GM21447 (cell line): ENCODE results near the gene ANLN.

Source experiments
- ATAC-seq: cut with Tn5 transposase; IDR thresholded peaks from one replicate; pipeline ENCODE4 v1.9.1; 2021; ENCODE audit not compliant: unreplicated experiment

The ANLN gene

DNA sequence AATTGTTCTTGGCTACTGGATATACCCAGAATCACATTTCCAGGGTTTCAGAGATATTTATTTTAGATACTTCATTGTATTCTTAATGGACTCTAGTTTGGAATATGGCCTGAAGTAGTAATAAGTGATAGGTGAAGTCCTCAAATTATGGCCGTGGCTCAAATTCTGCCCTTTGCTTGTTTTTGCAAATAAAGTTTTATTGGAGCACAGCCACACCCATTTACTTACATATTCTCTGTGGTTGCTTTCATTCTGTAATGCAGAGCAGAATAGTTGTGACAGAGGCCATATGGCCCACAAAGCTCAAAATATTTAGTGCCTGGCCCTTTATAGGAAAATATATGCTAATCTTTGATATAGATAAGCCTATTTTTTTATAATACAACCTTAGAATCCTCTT, 19.5 kb downstream of the ANLN start:
- ATAC-seq = no peak

DNA sequence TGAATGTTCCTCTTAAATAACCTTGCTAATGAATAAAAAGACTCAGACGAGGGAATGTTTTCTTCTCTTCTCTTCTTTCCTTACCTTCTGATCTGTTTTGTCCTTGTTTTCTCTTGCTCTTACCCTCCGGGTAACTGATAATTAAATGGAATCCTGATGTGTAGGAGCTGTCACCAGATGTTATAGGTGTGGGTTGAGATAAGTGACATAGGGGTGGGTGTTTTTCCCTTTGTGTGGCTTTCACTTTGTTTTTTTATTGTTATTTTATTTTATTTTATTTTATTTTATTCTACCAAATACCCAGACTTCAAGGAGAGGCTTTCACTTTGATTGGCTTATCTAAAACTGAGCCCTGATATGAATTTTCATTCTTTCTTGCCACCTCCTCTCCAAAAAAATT, 25.5 kb downstream of the ANLN start:
- no peak for ATAC-seq

DNA sequence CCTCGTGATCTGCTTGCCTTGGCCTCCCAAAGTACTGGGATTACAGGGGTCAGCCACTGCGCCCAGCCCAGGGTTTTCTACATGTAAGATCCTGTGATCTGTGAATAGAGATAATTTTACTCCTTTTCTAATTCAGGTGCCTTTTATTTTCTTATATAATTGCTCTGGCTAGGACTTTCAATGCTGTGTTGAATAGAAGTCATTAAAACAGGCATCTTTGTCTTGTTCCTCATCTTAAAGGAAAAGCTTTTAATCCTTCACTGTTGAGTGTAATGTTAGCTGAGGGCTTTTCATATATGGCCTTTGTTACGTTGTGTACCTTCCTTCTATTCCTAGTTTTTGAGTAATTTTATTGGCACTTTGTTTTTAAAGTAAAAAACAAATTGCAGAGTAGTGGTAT, 26.6 kb downstream of the ANLN start:
- no peak for ATAC-seq

DNA sequence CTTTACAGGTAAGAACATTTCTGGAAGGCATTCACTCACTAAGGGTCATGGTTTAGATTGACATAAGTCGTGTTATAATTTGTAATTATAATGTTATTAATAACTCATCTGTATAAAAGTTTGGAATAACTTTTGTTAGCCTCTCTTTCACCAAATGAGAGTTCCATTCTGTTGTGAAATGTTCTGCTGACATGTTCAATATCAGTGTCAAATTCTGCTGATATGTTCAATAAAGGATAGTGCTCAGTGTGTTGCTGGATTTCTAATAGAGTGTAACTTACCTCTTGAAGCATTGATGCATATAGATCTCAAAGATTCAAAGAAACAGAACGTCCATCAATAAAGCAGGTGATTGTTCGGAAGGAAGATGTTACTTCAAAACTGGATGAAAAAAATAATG, 30.6 kb downstream of the ANLN start:
- ATAC-seq = no peak

DNA sequence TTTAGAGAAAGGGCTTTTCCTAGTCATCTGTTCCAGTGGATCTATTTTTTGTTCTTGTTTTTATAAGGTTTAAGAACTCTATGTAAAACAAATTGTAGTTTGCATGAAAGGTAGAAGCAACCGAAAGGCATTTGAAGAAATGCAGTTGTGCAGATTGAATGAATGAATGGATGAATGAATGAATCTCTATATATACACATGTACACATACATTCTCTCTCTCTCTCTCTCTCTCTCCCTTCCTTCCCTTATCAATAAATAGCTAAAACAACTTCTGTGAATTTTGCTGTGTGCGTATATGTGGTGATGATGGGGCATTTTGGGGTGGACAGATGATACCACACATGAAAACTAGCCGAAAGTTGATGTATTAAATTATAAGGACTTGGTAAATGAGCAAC, 32.4 kb downstream of the ANLN start:
- no peak for ATAC-seq

DNA sequence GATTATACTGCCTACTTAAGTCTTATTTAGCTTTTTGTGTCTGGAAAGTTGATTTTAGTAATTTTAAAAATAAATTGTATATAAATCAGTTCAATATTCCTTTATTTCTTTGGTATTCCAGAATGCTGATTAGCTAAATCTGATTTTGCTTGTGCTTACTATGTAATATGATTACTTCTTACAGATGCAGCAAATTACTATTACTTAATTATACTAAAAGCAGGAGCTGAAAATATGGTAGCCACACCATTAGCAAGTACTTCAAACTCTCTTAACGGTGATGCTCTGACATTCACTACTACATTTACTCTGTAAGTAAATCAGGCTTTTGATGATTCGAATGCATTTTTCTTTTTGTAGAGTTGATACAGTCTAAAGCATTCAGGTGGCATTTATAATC, 34.0 kb downstream of the ANLN start:
- no peak for ATAC-seq

DNA sequence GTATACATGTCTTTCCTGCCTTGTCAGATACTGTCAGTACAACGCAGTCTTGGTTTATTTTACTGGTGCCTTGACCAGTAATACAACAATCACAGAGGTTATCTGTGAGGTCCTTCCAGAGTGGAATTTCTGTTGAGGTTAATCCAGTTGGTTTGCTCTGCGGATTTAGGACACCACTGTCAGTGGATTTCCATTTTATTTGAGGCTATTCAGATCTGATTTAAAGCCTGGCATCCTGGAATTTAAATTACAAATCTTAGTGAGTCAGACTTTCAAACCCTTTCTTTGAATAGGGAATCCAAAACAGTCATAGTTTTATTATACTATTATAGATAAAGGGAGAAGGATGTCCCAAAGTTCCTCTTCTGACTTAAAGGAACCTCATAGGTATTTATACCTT, 40.5 kb downstream of the ANLN start:
- ATAC-seq = no peak

DNA sequence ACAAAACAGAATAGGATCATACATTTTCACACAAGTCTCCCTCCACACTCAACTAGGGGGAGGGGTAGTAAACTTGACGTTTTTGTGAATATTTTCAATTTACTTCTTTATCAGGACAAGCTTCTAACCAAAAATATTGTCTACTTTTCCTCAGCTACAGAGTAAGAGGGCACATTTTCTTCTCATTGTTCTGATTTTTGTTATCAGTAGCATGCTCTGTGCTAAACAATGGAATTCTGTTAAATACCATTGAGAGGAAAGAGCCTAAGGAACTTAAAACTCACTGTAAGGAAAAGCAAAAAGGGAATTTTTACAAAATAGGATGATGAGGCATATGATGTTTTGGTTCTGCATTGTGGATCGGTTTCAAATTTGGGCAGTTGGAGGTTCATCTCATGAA, 41.2 kb downstream of the ANLN start:
- ATAC-seq = no peak

DNA sequence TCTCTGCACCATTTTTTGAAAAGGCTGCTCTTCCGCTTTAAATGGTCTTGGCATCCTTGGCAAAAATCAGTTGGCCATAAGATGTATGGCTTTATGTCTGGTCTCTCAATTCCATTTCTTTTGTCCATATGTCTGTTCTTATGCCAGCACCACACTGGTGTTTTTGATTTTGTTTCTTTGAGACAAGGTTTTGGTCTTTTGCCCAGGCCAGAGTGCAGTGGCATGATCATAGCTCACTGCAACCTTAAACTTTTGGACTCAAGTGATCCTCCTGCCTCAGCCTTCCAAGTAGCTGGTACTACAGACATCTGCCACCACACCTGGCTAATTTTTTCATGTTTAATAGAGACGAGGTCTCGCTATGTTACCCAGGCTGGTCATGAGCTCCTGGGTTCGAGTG, 48.5 kb downstream of the ANLN start:
- ATAC-seq = no peak

DNA sequence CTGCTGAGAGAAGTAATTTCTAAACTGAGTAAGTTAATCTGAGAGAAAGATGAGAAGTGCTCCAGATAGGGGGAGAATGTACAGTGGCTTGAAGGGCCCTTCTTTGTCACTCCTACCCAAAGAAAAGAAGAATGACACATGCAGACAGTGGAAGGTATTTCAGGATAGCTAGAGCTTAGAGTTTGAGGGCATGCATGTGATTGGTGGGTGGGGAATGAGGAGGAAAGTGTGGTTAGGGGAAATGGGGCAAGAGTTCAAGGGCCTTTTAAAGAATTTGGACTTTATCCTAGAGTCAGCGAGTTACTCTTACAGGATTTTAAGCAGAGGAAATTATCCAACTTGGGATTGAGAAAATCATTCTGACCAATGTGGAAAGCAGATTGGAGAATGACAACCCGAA, 50.0 kb downstream of the ANLN start:
- no peak for ATAC-seq

DNA sequence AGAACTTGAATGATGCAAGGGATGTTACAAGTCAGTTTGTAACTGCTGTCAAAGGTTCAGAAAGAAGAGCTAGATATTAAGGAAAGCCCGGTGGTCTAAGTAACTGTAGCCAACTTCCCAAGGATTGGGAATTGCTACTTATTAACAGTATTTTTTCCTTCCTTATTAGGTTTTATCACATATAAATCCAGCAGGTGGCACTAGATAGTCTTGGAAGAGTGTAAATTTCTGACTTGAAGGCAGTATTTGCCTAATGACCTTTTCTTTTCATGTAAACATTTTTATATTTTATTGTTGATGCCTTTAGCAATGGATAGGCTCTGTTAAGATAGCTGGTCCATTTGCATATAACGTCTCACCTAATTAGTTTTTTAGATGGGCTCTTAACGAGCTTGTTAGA, 51.2 kb downstream of the ANLN start:
- no peak for ATAC-seq

DNA sequence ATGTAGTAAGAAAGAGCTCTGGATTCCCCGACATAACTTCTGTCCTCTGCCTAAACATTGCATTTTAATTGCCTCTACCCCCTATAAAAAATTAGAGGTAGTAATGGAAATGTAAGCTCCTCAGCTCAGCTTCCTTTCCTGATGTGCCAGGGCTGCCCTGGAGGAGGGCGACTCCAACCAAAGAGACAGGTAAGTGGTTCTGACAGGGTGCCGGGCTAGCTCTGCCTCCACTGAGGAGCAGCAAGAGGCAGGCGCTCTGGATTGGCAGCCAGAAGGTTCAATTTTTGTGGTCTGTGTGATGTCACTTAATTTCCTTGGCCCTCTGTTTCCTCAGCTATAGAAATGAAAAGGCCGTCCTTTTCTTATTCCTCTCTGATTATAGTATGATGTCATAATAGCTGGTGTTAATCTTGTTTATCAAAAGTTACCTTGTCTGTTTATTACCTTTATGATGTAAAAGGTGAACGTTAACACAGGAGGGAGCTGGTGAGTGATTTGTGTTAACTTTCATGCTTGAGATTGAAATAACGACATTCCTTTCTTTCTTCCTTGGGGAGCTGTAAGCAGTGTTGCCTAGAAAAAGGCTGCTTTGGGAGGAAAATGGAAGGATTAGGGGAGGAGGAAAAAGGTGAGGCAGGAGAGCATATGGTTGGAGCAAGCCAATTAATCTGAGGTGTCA, 51.8 kb downstream of the ANLN start:
- ATAC-seq = no peak

DNA sequence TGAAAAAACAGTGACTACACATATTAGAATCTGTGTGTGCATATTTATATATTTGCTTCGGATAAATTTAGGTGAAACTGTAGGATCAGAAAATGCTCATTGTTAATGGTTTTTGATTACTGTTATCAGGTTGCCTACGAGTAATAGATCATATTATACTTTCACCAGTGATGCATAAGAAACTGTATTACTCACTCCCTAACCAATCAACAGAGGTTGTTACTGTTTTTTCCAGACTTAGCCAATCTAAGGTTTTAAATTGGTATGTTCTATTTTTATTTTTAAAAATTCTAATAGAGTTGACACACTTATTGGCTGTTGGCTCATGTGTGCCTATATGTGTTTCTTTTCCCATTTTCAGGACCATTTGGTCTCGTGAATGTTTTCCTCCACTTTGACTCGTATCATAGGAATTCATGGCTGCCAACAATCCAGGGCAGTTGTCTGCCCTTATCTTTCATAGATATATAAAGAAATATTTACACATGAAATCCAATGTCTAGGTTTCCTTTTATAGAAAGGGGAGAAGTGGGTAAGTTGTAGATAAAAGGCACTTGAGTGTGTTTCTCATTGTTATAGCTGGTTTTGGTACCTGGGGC, 59.2 kb downstream of the ANLN start:
- ATAC-seq = no peak

DNA sequence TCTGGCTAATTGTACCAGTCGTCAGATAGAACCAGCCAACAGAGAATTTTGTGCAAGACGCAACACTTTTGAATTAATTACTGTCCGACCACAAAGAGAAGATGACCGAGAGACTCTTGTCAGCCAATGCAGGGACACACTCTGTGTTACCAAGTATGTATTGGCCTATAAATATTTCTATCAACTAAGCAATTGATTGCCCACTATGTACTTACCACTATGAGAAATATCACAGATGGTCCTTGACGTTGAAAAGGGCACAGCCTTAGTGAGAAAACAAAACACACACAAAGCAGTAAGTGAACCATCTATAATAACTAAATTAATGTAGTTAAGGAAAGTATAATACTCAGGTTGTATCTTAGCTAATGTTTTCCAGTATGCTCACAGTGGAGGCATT, 60.0 kb downstream of the ANLN start:
- ATAC-seq = no peak

DNA sequence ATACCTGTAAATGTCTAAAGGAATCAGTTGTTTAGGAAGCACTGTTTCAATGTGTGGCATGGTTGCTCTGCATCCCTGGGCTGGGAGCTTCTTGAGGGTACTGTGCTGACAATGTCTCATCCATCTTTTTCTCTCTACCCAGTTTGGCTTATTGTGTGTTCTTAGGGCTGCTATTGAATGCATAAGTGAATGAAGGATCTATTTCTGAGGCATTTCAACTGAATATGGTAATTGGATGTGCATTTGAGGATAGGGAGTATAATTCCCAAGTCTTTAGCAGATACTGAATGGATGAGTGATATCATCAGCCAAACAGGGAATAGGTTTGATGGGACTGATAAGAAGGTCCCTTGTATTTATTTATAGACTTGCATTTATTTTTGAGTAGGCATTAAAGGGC, 64.1 kb downstream of the ANLN start:
- ATAC-seq = no peak

DNA sequence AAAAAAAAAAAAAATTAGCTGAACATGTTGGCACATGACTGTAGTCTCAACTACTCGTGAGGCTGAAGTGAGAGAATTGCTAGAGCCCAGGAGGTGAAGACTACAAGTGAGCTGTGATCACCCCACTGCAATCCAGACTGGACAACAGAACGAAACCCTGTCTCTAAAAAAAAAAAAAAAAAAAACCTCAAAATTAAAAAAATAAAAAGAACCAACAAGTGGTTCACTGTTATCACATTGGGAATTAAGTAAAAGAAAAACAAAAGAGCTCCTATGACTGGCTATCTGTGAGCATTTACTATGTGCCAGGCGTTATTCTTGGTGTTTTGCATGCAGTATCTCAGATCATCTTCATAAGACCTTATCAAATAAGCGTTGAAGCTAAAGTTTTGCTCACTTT, 66.0 kb downstream of the ANLN start:
- no peak for ATAC-seq

DNA sequence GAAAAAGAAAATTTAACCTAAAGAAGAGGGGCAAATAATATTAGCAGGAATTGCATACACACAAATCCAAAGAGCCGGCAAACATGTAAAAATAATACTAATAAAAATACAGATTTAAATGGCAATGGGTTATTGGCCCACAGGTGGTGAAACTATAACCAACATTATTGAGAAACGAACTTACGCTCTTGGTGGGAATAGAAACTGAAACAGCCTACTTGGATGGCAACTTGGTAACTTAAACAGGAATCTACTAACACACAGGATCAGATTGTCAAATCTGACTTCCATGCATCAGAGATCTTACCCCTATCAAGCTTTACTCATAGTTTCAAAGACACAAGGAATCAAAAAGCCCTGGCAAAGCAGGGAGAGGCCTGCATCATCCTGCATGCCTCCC, 66.5 kb downstream of the ANLN start:
- ATAC-seq = no peak

DNA sequence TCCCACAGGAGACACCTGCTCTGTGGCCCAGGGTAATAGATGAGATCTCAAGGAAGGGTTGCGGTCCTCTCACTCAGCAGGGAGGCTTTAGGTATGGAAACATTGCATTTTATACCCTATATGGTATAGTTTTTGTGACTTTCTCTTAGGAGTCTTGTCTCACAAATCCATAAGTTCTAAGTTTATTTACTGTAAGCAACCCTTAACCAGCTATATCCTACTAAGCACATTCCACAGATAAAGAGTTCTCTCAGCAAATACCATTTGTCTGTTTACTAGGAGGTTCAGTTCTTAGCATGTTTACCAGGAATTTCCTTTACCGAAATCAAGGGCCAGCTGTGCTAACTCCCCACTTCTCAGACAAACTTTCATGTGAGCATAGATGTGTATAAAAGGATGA, 66.9 kb downstream of the ANLN start:
- ATAC-seq = no peak

DNA sequence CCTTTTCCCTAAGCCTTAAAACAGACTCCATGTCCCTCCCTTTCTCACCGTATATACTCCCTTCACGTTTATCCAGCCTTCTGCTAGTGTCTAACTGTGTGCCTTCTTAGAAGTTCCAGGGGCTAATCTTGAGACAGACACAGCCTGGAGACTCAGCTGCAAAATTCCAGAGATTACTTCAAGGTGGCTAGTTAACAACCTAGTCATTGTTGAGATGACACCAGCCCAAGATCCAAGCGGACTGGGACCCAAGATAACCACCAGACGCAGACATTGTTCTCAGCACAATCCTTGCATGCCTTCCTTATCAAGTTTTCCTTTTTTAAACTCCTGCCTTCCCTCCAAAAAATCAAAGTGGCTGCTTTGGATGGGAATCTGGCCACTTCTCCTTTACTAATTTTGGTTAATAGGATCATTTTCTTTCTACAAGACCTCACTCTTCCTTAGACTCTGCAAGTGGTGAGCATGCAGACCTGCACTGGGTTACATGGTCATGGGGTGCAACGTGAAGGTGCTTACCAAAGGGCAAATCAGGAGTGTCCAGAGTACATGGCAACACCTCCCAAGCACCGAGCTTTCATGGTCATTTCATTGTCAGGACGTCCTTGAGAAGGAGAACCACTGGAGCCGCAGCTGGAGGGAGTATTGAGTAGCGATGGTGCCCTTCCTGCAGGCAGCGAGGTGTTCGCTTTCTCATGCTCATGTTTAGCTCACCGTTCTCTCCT, 69.7 kb downstream of the ANLN start:
- no peak for ATAC-seq

DNA sequence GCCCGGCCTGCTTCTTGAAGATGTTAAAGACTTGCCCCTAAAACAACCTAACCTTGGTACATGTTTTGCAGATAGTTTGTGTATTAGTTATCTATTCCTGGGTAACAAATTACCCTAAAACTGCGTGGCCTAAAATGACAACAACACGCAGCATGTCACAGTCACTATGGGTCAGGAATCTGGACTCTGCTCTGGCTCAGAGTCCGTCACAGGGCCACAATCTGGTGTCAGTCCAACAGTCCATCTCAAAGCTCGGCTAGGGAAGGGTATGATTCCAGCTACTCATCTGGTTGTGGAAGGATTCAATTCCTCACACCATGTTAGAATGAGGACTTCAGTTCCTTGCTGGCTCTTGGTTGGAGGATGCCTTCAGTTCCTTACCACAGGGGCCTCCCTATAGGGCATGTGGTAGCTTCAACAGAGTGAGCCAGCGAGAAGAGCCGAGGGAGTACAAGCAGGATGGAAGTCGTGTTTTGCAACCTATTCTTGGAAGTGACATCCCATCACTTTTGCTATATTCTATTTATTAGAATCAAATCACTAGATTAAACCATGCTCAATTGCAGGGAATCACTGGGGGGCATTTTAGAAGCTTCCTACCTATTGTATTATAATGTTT, 71.3 kb downstream of the ANLN start:
- ATAC-seq = no peak

DNA sequence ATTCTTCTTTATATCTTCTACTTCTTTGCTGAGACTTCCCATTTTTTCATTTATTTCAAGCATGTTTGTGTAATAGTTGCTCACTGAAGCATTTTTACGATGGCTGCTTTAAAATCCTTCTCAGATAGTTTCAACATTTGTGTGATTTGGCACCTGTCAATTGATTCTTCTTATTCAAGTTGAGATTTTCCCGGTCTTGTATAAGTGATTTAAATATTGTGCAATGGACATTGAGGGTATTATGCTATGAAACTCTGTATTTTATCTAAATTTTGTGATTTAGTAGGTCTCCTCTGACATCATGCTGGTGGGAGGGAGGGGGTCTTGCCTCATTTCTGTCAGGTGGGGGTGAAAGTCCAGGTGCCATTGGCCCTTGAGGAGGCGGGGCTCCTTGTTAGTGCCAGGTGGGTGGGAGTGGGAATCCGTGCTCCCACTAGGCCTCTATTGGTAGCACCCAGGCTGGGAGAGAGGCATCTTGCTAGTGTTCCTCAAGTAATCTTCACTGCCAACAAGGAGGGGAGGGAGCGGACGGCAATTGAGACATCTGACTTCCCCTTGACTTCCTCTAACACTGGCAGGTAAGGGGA, 73.0 kb downstream of the ANLN start:
- no peak for ATAC-seq

DNA sequence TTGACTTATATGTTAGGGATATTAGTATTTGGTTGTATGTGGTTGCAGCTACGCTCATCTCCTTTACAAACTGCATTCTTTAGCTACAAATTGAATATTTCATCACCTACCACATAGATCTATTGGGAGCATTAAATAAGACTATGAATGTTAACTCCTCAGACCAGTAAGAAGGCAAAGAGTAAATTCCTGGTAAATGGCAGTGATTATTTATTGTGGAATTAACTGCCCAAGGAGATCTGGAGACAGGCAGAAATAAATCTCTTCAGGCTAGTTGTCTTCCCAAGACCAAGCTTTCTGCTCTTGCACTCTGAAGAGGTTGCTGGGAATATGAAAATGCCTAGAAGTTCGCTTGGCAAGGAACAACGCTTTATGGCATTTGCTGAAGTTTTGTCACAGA, 74.6 kb downstream of the ANLN start:
- ATAC-seq = no peak
